IgD-negative memory B cell (primary cell): Measurements from ENCODE around the gene ADD2. TPM values are rescaled to one million over a fixed set of nuclear protein-coding genes. Genes with fewer than 3 reads are reported as not detected.

Experiments used
- H3K27ac Mint-ChIP-seq, 3 donors: one replicate each; pipeline ENCODE4 v1.8.0; 2020 to 2022; ENCODE audit warnings: mild to moderate bottlenecking in 3 of 3, mixed read lengths in 3 of 3, moderate library complexity in 1 of 3
- H3K27me3 Mint-ChIP-seq: one replicate; pipeline ENCODE4 v1.8.0; 2021; ENCODE audit warnings: mixed read lengths
- H3K36me3 Mint-ChIP-seq: one replicate; pipeline ENCODE4 v1.8.0; 2020; ENCODE audit warnings: mild to moderate bottlenecking, mixed read lengths
- H3K4me1 Mint-ChIP-seq, 3 donors: one replicate each; pipeline ENCODE4 v1.8.0; 2020 to 2022; ENCODE audit warnings: mixed read lengths in 3 of 3, mild to moderate bottlenecking in 1 of 3
- H3K4me3 Mint-ChIP-seq, 4 donors: one replicate each; pipeline ENCODE4 v1.8.0; 2020 to 2022; ENCODE audit warnings: mild to moderate bottlenecking in 4 of 4, mixed read lengths in 4 of 4, moderate library complexity in 3 of 4
- H3K9me3 Mint-ChIP-seq, 3 donors: one replicate each; pipeline ENCODE4 v1.8.0; 2020 to 2021; ENCODE audit warnings: mixed read lengths in 3 of 3, mild to moderate bottlenecking in 1 of 3
- polyA plus RNA-seq: library from polyadenylated mRNA; unstranded; fragments of 300-500 nt; fragmentation: Illumina TruSeq; gene quantifications from one replicate; pipeline ENCODE4 v1.2.3, GENCODE V29; 2021

The ADD2 gene
- polyA plus RNA-seq, 1 donor from 2014 or later = 17.3 TPM

- Mint-ChIP-seq H3K4me1 (peaks cover 6% of the 10 kb centered on the region in 3 donors), H3K27ac (no peak overlapping the region), H3K4me3 (peak overlapping the region in 1 of 4 donors; percentile 56), H3K9me3 (peaks cover 0 to 11% (median 10%) of the 10 kb centered on the region in 3 donors), H3K36me3 (no peaks in the 10 kb centered on the region), H3K27me3 (peaks cover 19% of the 10 kb centered on the region)
These were observed 3.4 kb upstream of the ADD2 start for GRCh38 chr2:70771446-70771845.

- Mint-ChIP-seq H3K4me1 (peaks cover 8 to 21% (median 10%) of the 10 kb centered on the region in 3 donors), H3K27ac (peak overlapping the region in 2 of 3 donors; percentile 31 to 94), H3K9me3 (peaks cover 0 to 11% (median 8%) of the 10 kb centered on the region in 3 donors), H3K4me3 (peak overlapping the region in 1 of 4 donors; percentile 84), H3K36me3 (no peaks in the 10 kb centered on the region), H3K27me3 (peaks cover 8% of the 10 kb centered on the region)
These were observed 1.4 kb upstream of the ADD2 start for GRCh38 chr2:70769450-70769849.

- peaks cover 3% of the 10 kb centered on the region for H3K27me3 Mint-ChIP-seq
- H3K27ac Mint-ChIP-seq = peak overlapping the region in 2 of 3 donors; percentile 29 to 94
- no peaks in the 10 kb centered on the region for H3K36me3 Mint-ChIP-seq
- H3K9me3 Mint-ChIP-seq = peaks cover 0 to 7% (median 4%) of the 10 kb centered on the region in 3 donors
- H3K4me3 Mint-ChIP-seq = peak overlapping the region; percentile 59 to 91 (median 82)
- peaks cover 8 to 24% (median 10%) of the 10 kb centered on the region in 3 donors for H3K4me1 Mint-ChIP-seq
These were observed 638 bp upstream of the ADD2 start for GRCh38 chr2:70768590-70769085.

- peak overlapping the region; percentile 84 to 97 (median 92) for H3K4me3 Mint-ChIP-seq
- H3K9me3 Mint-ChIP-seq = peaks cover 0 to 1% (median 0%) of the 10 kb centered on the region in 3 donors
- peaks cover 3% of the 10 kb centered on the region for H3K27me3 Mint-ChIP-seq
- H3K27ac Mint-ChIP-seq = peak overlapping the region; percentile 4 to 94 (median 93)
- H3K36me3 Mint-ChIP-seq = no peaks in the 10 kb centered on the region
- peaks cover 8 to 24% (median 10%) of the 10 kb centered on the region in 3 donors for H3K4me1 Mint-ChIP-seq
These were observed 811 bp downstream of the ADD2 start for GRCh38 chr2:70767079-70767698.

- H3K9me3 Mint-ChIP-seq = no peaks in the 10 kb centered on the region
- no peaks in the 10 kb centered on the region for H3K27me3 Mint-ChIP-seq
- H3K27ac Mint-ChIP-seq = peak overlapping the region; percentile 4 to 93 (median 40)
- H3K36me3 Mint-ChIP-seq = no peaks in the 10 kb centered on the region
- H3K4me3 Mint-ChIP-seq = peak overlapping the region; percentile 84 to 97 (median 92)
- H3K4me1 Mint-ChIP-seq = peaks cover 8 to 24% (median 10%) of the 10 kb centered on the region in 3 donors
These were observed 1.5 kb downstream of the ADD2 start for GRCh38 chr2:70766357-70767078.

- Mint-ChIP-seq H3K27me3 (no peaks in the 10 kb centered on the region), H3K9me3 (no peaks in the 10 kb centered on the region), H3K4me1 (peaks cover 8 to 24% (median 13%) of the 10 kb centered on the region in 3 donors), H3K27ac (no peak overlapping the region), H3K4me3 (peak overlapping the region in 1 of 4 donors; percentile 84), H3K36me3 (no peaks in the 10 kb centered on the region)
These were observed 2.5 kb downstream of the ADD2 start for GRCh38 chr2:70765507-70765906.

GRCh38 chr2:70759446-70759845 lies 8.6 kb downstream of the ADD2 start:
- Mint-ChIP-seq H3K9me3 (no peaks in the 10 kb centered on the region), H3K4me1 (peaks cover 0 to 20% (median 14%) of the 10 kb centered on the region in 3 donors), H3K27me3 (peaks cover 1% of the 10 kb centered on the region), H3K27ac (no peak overlapping the region), H3K36me3 (peaks cover 1% of the 10 kb centered on the region), H3K4me3 (peak overlapping the region in 1 of 4 donors; percentile 18)

GRCh38 chr2:70757966-70758365 lies 10.0 kb downstream of the ADD2 start:
- Mint-ChIP-seq H3K9me3 (no peaks in the 10 kb centered on the region), H3K4me3 (no peak overlapping the region), H3K4me1 (peaks cover 0 to 17% (median 14%) of the 10 kb centered on the region in 3 donors), H3K27ac (no peak overlapping the region), H3K36me3 (peaks cover 1% of the 10 kb centered on the region), H3K27me3 (peaks cover 1% of the 10 kb centered on the region)

- H3K4me3 Mint-ChIP-seq = peak overlapping the region in 1 of 4 donors; percentile 34
- peaks cover 1% of the 10 kb centered on the region for H3K36me3 Mint-ChIP-seq
- H3K27me3 Mint-ChIP-seq = peaks cover 1% of the 10 kb centered on the region
- H3K27ac Mint-ChIP-seq = no peak overlapping the region
- H3K9me3 Mint-ChIP-seq = no peaks in the 10 kb centered on the region
- H3K4me1 Mint-ChIP-seq = peaks cover 0 to 17% (median 14%) of the 10 kb centered on the region in 3 donors
These were observed 10.6 kb downstream of the ADD2 start for GRCh38 chr2:70757360-70757759.

- no peak overlapping the region for H3K27ac Mint-ChIP-seq
- no peak overlapping the region for H3K4me3 Mint-ChIP-seq
- H3K27me3 Mint-ChIP-seq = peaks cover 1% of the 10 kb centered on the region
- H3K36me3 Mint-ChIP-seq = peaks cover 1% of the 10 kb centered on the region
- no peaks in the 10 kb centered on the region for H3K9me3 Mint-ChIP-seq
- H3K4me1 Mint-ChIP-seq = peaks cover 0 to 17% (median 14%) of the 10 kb centered on the region in 3 donors
These were observed 11.9 kb downstream of the ADD2 start for GRCh38 chr2:70756128-70756527.

- H3K4me3 Mint-ChIP-seq = no peak overlapping the region
- H3K9me3 Mint-ChIP-seq = no peaks in the 10 kb centered on the region
- H3K36me3 Mint-ChIP-seq = peaks cover 1% of the 10 kb centered on the region
- no peak overlapping the region for H3K27ac Mint-ChIP-seq
- no peaks in the 10 kb centered on the region for H3K27me3 Mint-ChIP-seq
- peaks cover 4 to 18% (median 10%) of the 10 kb centered on the region in 3 donors for H3K4me1 Mint-ChIP-seq
These were observed 14.1 kb downstream of the ADD2 start for GRCh38 chr2:70753902-70754301.

- H3K4me3 Mint-ChIP-seq = no peak overlapping the region
- no peaks in the 10 kb centered on the region for H3K36me3 Mint-ChIP-seq
- no peaks in the 10 kb centered on the region for H3K27me3 Mint-ChIP-seq
- no peak overlapping the region for H3K27ac Mint-ChIP-seq
- peaks cover 4 to 19% (median 10%) of the 10 kb centered on the region in 3 donors for H3K4me1 Mint-ChIP-seq
- no peaks in the 10 kb centered on the region for H3K9me3 Mint-ChIP-seq
These were observed 15.0 kb downstream of the ADD2 start for GRCh38 chr2:70753031-70753430.

- peaks cover under 1% of the 10 kb centered on the region for H3K27me3 Mint-ChIP-seq
- no peak overlapping the region for H3K4me3 Mint-ChIP-seq
- H3K36me3 Mint-ChIP-seq = no peaks in the 10 kb centered on the region
- H3K4me1 Mint-ChIP-seq = peaks cover 4 to 19% (median 5%) of the 10 kb centered on the region in 3 donors
- peaks cover 0 to under 1% (median 0%) of the 10 kb centered on the region in 3 donors for H3K9me3 Mint-ChIP-seq
- no peak overlapping the region for H3K27ac Mint-ChIP-seq
These were observed 15.6 kb downstream of the ADD2 start for GRCh38 chr2:70752396-70752795.

GRCh38 chr2:70751881-70752280 lies 16.1 kb downstream of the ADD2 start:
- Mint-ChIP-seq H3K9me3 (peaks cover 0 to 3% (median 0%) of the 10 kb centered on the region in 3 donors), H3K36me3 (peaks cover 2% of the 10 kb centered on the region), H3K4me1 (peaks cover 4 to 20% (median 7%) of the 10 kb centered on the region in 3 donors), H3K27me3 (peaks cover 2% of the 10 kb centered on the region), H3K27ac (no peak overlapping the region), H3K4me3 (no peak overlapping the region)

GRCh38 chr2:70750320-70750719 lies 17.7 kb downstream of the ADD2 start:
- Mint-ChIP-seq H3K27me3 (peaks cover 2% of the 10 kb centered on the region), H3K4me3 (peak overlapping the region in 1 of 4 donors; percentile 7)

More at GRCh38 chr2:70750320-70750719, 17.7 kb downstream of the ADD2 start:
- H3K27ac Mint-ChIP-seq = no peak overlapping the region
- H3K4me1 Mint-ChIP-seq = peaks cover 4 to 18% (median 10%) of the 10 kb centered on the region in 3 donors
- peaks cover 0 to 3% (median 0%) of the 10 kb centered on the region in 3 donors for H3K9me3 Mint-ChIP-seq
- H3K36me3 Mint-ChIP-seq = peaks cover 2% of the 10 kb centered on the region
